ENCODE data around the gene EPB42.

The EPB42 gene

GRCh38 chr15:43220991-43221403 lies at the start of gene EPB42:
Gene EPB42, minus strand, starts transcription at chr15:43221018. Its CDS starts 193 bp downstream, at chr15:43220825.
- H3K9me3 Mint-ChIP-seq = no peaks in the 10 kb centered on the region
- peaks cover 8% of the 10 kb centered on the region for H3K27me3 Mint-ChIP-seq

DNA sequence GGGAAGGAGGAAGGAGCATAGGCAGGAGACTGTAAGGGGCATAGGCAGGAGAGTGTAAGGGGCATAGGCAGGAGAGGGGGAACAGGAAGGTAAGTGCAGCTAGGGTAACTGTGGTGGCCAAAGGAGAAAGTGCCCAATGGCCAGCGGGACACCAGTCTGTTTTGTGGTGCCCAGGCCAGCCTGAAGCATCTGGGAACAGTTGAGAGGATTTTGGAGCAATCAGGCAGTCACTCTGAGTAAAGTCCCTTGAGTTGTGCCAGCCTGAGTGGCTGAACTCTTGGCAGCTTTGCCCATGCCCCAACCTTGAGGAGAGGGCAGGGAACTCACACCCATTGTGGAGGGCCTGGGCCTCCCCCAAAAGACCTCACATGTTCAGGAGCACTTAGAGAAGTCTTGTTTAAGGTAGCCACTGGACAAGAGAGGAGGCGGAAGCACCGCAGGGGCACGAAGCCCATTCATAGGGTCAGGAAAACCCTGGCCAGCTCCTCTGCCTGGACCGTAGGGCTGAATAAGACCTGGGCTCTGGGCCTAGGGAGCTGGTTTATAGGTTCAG lies 49.4 kb upstream of the EPB42 start:
- peaks cover 2% of the 10 kb centered on the region for H3K4me1 Mint-ChIP-seq (ENCODE audit: low read depth)
- H3K27ac Mint-ChIP-seq = no peak overlapping the region
- no peak overlapping the region for H3K4me3 Mint-ChIP-seq
- DNase-seq = no peak
- peaks cover 3% of the 10 kb centered on the region for H3K9me3 Mint-ChIP-seq
- peaks cover 22% of the 10 kb centered on the region for H3K27me3 Mint-ChIP-seq
- H3K36me3 Mint-ChIP-seq (ENCODE audit: low read depth) = no peaks in the 10 kb centered on the region

More at GRCh38 chr15:43220991-43221403, at the start of gene EPB42:
- H3K27ac Mint-ChIP-seq = no peak within 1 kb of the TSS
- H3K4me1 Mint-ChIP-seq (ENCODE audit: low read depth) = peaks cover 5% of the 10 kb centered on the region
- H3K4me3 Mint-ChIP-seq = no peak within 1 kb of the TSS
- no peaks in the 10 kb centered on the region for H3K36me3 Mint-ChIP-seq (ENCODE audit: low read depth)
- no peak for DNase-seq

GRCh38 chr15:43268111-43269105 lies 47.6 kb upstream of the EPB42 start:
- Mint-ChIP-seq H3K36me3 (ENCODE audit: low read depth) (no peaks in the 10 kb centered on the region), H3K4me3 (no peak overlapping the region), H3K27me3 (peaks cover 17% of the 10 kb centered on the region), H3K27ac (no peak overlapping the region), H3K9me3 (peaks cover 3% of the 10 kb centered on the region), H3K4me1 (ENCODE audit: low read depth) (peaks cover 2% of the 10 kb centered on the region)
- DNase-seq = no peak

DNA sequence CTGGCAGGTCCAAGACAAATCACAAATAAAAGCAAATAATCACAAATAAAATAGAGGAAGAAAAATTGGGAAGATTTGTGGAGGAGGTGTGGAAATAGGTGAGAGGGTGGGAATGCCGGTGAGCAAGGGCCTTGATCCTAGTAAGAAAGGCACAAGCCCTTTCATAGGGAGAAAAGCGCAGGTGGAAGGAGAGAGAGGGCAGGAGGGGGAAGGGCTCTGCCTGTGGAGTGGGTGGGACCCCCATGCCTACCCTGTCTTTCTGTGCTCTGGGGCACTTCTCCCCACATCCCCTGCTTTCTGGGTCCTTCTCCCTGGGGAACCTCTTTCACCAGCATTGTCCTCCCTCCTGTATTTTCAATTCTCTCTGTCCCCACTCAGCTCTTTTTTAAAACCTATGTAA lies 46.6 kb upstream of the EPB42 start:
- peaks cover 2% of the 10 kb centered on the region for H3K4me1 Mint-ChIP-seq (ENCODE audit: low read depth)
- peaks cover 12% of the 10 kb centered on the region for H3K27me3 Mint-ChIP-seq

DNA sequence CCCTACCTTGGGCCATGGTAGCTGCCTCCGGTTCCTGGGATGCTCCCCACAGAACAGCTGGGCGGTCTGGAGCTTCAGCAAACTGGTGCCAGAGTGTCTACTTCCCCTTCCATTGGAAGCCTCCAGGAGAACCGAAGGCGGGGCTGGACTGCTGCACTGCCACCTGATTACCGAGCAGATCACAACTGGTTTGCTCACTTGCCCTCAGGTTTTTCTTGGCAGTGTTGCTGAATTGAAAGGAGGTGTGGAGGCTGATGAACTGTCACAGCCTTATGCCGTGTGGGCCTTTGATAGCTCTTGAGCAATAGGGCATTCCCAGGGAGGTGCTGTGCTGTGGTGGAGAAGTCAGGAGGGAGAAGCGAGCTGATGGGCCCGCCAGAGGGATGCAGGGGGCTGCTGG lies 46.0 kb upstream of the EPB42 start, which contains the start of gene TGM5:
Gene TGM5 (minus strand): TSS at position 95 of the 400 bp plus-strand sequence. CDS start 79 bp downstream, at position 16.
- DNase-seq = no peak
- peaks cover 12% of the 10 kb centered on the region for H3K27me3 Mint-ChIP-seq
- H3K36me3 Mint-ChIP-seq (ENCODE audit: low read depth) = no peaks in the 10 kb centered on the region
- no peak within 1 kb of the TSS for H3K27ac Mint-ChIP-seq
- H3K9me3 Mint-ChIP-seq = no peaks in the 10 kb centered on the region
- H3K4me1 Mint-ChIP-seq (ENCODE audit: low read depth) = peaks cover 2% of the 10 kb centered on the region
- no peak within 1 kb of the TSS for H3K4me3 Mint-ChIP-seq

More for the DNA sequence above, 46.6 kb upstream of the EPB42 start:
- Mint-ChIP-seq H3K36me3 (ENCODE audit: low read depth) (no peaks in the 10 kb centered on the region), H3K4me3 (no peak overlapping the region), H3K27ac (no peak overlapping the region), H3K9me3 (peaks cover 3% of the 10 kb centered on the region)
- no peak for DNase-seq

DNA sequence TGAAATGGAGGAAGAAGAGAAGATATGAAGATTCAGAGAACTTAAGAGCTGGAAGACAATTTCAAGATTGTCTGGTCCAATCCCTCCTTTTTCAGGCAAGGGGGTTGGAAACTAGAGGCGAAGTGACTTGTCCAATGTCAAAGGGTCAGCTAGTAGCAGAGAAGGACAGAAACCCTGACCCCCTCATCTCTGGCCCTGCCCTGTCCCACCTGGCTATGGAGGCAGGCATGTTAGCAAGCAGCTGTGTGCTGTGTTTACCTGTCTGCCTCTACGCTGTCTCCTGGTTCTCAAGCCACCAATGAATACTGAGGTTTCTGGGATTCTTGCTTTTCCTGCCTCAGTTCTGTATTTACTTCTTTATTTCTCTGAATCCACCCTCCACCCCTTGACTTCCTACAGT lies 45.6 kb upstream of the EPB42 start:
- DNase-seq = no peak
- Mint-ChIP-seq H3K36me3 (ENCODE audit: low read depth) (no peaks in the 10 kb centered on the region), H3K4me3 (no peak overlapping the region), H3K27me3 (peaks cover 12% of the 10 kb centered on the region), H3K9me3 (no peaks in the 10 kb centered on the region), H3K4me1 (ENCODE audit: low read depth) (peaks cover 2% of the 10 kb centered on the region), H3K27ac (no peak overlapping the region)

DNA sequence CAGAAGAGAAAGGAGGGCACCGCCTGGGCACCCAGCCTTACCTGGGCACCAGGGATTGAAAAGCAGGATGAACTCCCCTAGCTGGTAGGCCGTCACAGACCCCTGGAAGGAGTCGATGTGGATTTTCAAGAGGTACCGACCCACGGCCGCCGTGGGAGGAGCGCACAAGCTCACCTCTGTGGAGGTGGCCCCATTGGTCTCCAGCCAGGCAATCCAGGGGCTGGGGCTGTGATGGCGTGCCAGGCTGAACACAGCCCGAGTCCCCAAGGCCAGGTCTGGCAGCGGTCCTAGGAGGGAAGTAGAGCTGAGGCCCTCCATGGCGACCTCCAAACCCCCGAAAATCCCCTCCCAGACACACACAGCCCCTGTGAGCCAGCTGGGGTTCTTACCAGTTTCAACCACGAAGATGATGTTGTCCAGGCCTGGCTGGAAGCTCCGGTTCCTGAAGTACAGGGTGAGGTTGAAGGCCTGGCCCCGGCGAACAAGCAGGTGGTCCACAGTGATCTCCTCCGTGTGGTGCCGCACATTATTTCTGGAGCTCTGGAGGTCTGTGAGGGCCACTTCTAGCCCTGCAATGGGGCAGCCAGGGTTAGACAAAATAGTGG lies 39.3 kb upstream of the EPB42 start:
- Mint-ChIP-seq H3K4me1 (ENCODE audit: low read depth) (no peaks in the 10 kb centered on the region), H3K27ac (no peak overlapping the region), H3K36me3 (ENCODE audit: low read depth) (no peaks in the 10 kb centered on the region), H3K4me3 (no peak overlapping the region), H3K27me3 (peaks cover 3% of the 10 kb centered on the region), H3K9me3 (no peaks in the 10 kb centered on the region)
- DNase-seq = no peak

- Mint-ChIP-seq H3K4me3 (no peak overlapping the region), H3K9me3 (no peaks in the 10 kb centered on the region), H3K27me3 (peaks cover 6% of the 10 kb centered on the region), H3K36me3 (ENCODE audit: low read depth) (no peaks in the 10 kb centered on the region), H3K27ac (no peak overlapping the region), H3K4me1 (ENCODE audit: low read depth) (peaks cover 4% of the 10 kb centered on the region)
- DNase-seq = no peak
These were observed 38.0 kb upstream of the EPB42 start for GRCh38 chr15:43258781-43259180.

DNA sequence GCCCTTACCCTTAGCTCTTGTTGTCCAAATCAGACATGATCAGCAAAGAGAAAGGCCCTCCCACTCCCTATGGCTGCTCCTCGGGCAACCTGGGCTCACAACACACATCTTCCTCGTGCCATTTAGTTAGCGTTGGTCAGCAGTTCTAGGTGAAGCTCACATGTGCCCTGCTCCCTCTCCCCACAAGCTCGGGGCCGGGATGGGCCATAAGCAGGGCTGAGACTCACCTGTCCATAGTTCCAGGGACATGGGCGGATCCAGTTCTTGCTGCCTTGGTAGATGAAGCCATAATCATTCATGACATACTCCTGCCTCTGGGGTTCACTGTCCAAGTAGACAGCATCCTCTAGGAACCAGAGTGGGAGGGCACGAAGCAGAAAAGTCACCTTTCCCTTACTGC lies 35.5 kb upstream of the EPB42 start:
- H3K27ac Mint-ChIP-seq = no peak overlapping the region
- H3K4me3 Mint-ChIP-seq = no peak overlapping the region
- peaks cover 18% of the 10 kb centered on the region for H3K27me3 Mint-ChIP-seq
- peaks cover 22% of the 10 kb centered on the region for H3K4me1 Mint-ChIP-seq (ENCODE audit: low read depth)
- H3K36me3 Mint-ChIP-seq (ENCODE audit: low read depth) = no peaks in the 10 kb centered on the region
- H3K9me3 Mint-ChIP-seq = no peaks in the 10 kb centered on the region
- no peak for DNase-seq

DNA sequence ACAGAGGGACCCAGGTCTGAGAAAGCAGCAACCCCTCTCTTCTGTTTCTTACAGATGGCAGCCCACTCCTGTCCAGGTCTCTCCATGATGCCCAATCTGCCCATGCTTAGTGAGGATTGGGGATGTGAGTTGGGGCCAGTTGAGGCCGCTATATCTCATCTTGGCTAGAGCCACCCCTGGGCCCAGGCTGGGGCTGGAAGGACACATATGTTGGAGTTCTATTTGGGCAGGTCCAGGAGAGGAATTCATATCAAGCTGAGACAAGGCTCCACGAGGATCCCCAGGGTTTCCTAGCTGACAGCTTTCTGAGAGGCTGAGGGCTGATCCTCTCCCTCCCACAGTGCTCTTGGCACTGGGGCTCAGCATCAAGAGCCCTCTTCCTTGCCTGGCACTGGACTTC lies 34.6 kb upstream of the EPB42 start:
- Mint-ChIP-seq H3K36me3 (ENCODE audit: low read depth) (no peaks in the 10 kb centered on the region), H3K4me1 (ENCODE audit: low read depth) (peaks cover 28% of the 10 kb centered on the region), H3K9me3 (no peaks in the 10 kb centered on the region), H3K27ac (no peak overlapping the region), H3K4me3 (no peak overlapping the region), H3K27me3 (peaks cover 18% of the 10 kb centered on the region)
- no peak for DNase-seq

DNA sequence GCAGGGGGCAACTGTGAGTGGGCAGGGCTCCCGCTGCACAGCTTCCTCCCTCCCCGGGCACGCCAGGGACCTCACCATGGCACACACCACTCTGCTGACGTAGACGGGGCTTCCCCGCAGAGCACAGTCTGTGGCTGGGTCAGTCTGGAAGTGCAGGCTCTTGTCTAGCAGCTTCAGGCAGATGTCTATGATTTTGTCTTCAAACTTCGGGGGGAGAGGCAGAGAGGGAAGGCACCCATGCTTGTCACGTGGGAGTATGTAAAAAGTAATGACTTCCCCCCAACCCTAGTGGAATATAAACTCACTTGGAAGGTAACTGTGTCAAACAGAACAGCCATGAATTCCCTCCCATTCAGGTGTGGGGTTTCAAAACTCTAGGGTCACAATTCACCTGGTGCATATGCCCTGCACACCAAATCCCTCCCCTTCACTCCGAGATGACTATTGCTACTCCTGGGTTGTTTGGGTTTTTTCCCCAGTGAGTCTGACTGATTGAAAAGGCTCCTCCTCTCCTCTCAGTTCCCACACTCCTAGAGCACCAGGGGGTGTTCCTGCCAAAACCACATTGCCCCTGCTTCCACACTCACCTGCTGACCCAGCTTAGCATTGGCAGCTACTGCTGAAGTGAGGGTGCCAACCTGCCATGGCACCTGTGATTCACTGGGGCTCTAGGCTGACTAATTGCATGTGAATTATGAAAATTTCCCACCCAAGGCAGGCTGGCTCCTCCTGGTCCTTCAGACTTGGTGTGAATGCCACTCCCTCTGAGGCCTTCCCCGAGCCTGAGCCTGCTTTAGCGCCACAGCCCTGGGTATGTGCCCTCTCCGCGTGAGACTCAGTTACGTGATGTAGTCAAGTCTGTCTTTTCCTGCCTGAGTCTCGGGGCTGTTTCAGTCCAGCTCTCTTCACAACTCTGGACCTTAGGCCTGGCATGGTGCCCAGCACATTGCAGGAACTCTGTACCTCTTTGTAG lies 32.9 kb upstream of the EPB42 start:
- H3K9me3 Mint-ChIP-seq = no peaks in the 10 kb centered on the region
- no peak for DNase-seq
- peaks cover 38% of the 10 kb centered on the region for H3K4me1 Mint-ChIP-seq (ENCODE audit: low read depth)
- H3K4me3 Mint-ChIP-seq = no peak overlapping the region
- peak overlapping the region; percentile 31 for H3K27ac Mint-ChIP-seq
- H3K27me3 Mint-ChIP-seq = peaks cover 18% of the 10 kb centered on the region
- H3K36me3 Mint-ChIP-seq (ENCODE audit: low read depth) = no peaks in the 10 kb centered on the region

DNA sequence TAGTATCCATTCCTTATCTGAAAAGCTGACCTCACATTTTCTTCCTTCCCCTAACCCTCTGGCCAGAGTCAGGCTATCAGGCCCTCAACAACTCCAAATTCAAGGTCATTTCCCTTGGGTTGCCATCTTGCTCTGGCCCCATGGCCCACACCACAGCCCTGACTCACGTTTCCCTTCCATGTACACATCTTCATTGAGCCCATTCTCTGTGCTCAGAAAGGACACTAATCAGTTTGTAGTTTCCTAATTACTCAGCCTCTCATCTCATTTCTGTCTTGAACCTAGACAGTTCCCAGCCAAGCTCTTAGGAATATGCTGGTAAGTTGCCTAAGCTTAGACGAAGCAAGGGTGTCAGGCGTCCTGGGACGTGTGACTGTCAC lies 31.0 kb upstream of the EPB42 start:
- Mint-ChIP-seq H3K4me1 (ENCODE audit: low read depth) (peaks cover 38% of the 10 kb centered on the region), H3K4me3 (no peak overlapping the region), H3K9me3 (no peaks in the 10 kb centered on the region), H3K27ac (peak overlapping the region; percentile 88), H3K36me3 (ENCODE audit: low read depth) (no peaks in the 10 kb centered on the region), H3K27me3 (peaks cover 18% of the 10 kb centered on the region)
- no peak for DNase-seq

- DNase-seq = no peak
- Mint-ChIP-seq H3K4me3 (no peak overlapping the region), H3K27ac (peak overlapping the region; percentile 88), H3K36me3 (ENCODE audit: low read depth) (no peaks in the 10 kb centered on the region), H3K9me3 (no peaks in the 10 kb centered on the region), H3K4me1 (ENCODE audit: low read depth) (peaks cover 38% of the 10 kb centered on the region), H3K27me3 (peaks cover 18% of the 10 kb centered on the region)
These were observed 30.5 kb upstream of the EPB42 start for GRCh38 chr15:43251185-43251870.
